ENCODE data around the gene KCNH1. TPM values are rescaled to one million over a fixed set of nuclear protein-coding genes. Genes with fewer than 3 reads are reported as not detected.

KCNH1 gene
- total RNA-seq, 1 experiment from 2014 or later: not detected

- Histone ChIP-seq H3K27me3 (replicated peaks; ENCODE audit: insufficient read depth, low read depth, low read length, poor library complexity) (peaks cover 4% of the 10 kb centered on the region), H3K9me3 (ENCODE audit: low read depth, low read length, poor library complexity, severe bottlenecking) (peaks cover 5% of the 10 kb centered on the region), H3K27ac (ENCODE audit: low read depth, low read length, poor library complexity, severe bottlenecking) (no peak overlapping the region), H3K36me3 (ENCODE audit: insufficient read depth, low read length, poor library complexity, severe bottlenecking) (no peaks in the 10 kb centered on the region), H3K4me1 (ENCODE audit: insufficient read depth, low read length, poor library complexity, severe bottlenecking) (no peaks in the 10 kb centered on the region), H3K4me3 (ENCODE audit: low read depth, low read length, poor library complexity, severe bottlenecking) (no peak overlapping the region)
- BruUV-seq (replicated peaks): no TSS peak
- intact Hi-C loops (cut with micrococcal nuclease; ENCODE audit: unreplicated experiment): no loop called here
- POLR2A ChIA-PET (ENCODE audit: low non-redundant PET): no interaction called here
- CTCF ChIA-PET: interaction anchor here (0.6 kb wide), 1 partner anchor 784 kb away, joined by 5 read pairs; no protein-coding TSS in a partner anchor
- TF ChIP-seq CTCF (conservative IDR thresholded peaks at IDR 0.05; ENCODE audit: low read depth, low read length): no peak
- DNase-seq (ENCODE audit: low spot score): no peak
Observed at GRCh38 chr1:211158866-211159265, 24.9 kb upstream of the KCNH1 start.

GRCh38 chr1:211155040-211155439 is 21.1 kb upstream of the KCNH1 start:
- TF ChIP-seq EZH2 (IDR thresholded peaks at IDR 0.05; ENCODE audit: borderline replicate concordance, low read depth, low read length, poor library complexity, severe bottlenecking) (no peak), CTCF (conservative IDR thresholded peaks at IDR 0.05; ENCODE audit: low read depth, low read length) (no peak)
- Histone ChIP-seq H3K4me1 (ENCODE audit: insufficient read depth, low read length, poor library complexity, severe bottlenecking) (no peaks in the 10 kb centered on the region), H3K36me3 (ENCODE audit: insufficient read depth, low read length, poor library complexity, severe bottlenecking) (no peaks in the 10 kb centered on the region), H3K27me3 (replicated peaks; ENCODE audit: insufficient read depth, low read depth, low read length, poor library complexity) (no peaks in the 10 kb centered on the region), H3K27ac (ENCODE audit: low read depth, low read length, poor library complexity, severe bottlenecking) (no peak overlapping the region), H3K9me3 (ENCODE audit: low read depth, low read length, poor library complexity, severe bottlenecking) (peaks cover 5% of the 10 kb centered on the region), H3K4me3 (ENCODE audit: low read depth, low read length, poor library complexity, severe bottlenecking) (no peak overlapping the region)
- intact Hi-C loops (cut with micrococcal nuclease; ENCODE audit: unreplicated experiment): no loop called here
- POLR2A ChIA-PET (ENCODE audit: low non-redundant PET): no interaction called here
- DNase-seq (ENCODE audit: low spot score): peak; percentile 55
- CTCF ChIA-PET: no interaction called here
- BruUV-seq (replicated peaks): no TSS peak

- H3K36me3 ChIP-seq (ENCODE audit: insufficient read depth, low read length, poor library complexity, severe bottlenecking): no peaks in the 10 kb centered on the region
- BruUV-seq (replicated peaks): no TSS peak
- H3K27me3 ChIP-seq (replicated peaks; ENCODE audit: insufficient read depth, low read depth, low read length, poor library complexity): no peaks in the 10 kb centered on the region
- DNase-seq (ENCODE audit: low spot score): no peak
- no peaks in the 10 kb centered on the region for H3K4me1 ChIP-seq (ENCODE audit: insufficient read depth, low read length, poor library complexity, severe bottlenecking)
- no peak for TF ChIP-seq EZH2 (IDR thresholded peaks at IDR 0.05; ENCODE audit: borderline replicate concordance, low read depth, low read length, poor library complexity, severe bottlenecking)
- no peak for TF ChIP-seq CTCF (conservative IDR thresholded peaks at IDR 0.05; ENCODE audit: low read depth, low read length)
- H3K9me3 ChIP-seq (ENCODE audit: low read depth, low read length, poor library complexity, severe bottlenecking): peaks cover 5% of the 10 kb centered on the region
- ChIA-PET CTCF (no interaction called here), POLR2A (ENCODE audit: low non-redundant PET) (no interaction called here)
- intact Hi-C loops (cut with micrococcal nuclease; ENCODE audit: unreplicated experiment): no loop called here
- no peak overlapping the region for H3K27ac ChIP-seq (ENCODE audit: low read depth, low read length, poor library complexity, severe bottlenecking)
- no peak overlapping the region for H3K4me3 ChIP-seq (ENCODE audit: low read depth, low read length, poor library complexity, severe bottlenecking)
Observed at GRCh38 chr1:211153932-211154331, 20.0 kb upstream of the KCNH1 start.

All from A673 (cell line).